Measurements from ENCODE around the gene ITGB7. TPM values are rescaled to one million over a fixed set of nuclear protein-coding genes. Genes with fewer than 3 reads are reported as not detected.

Gene ITGB7
- total RNA-seq, 6 experiments from 2014 or later: 2.9 to 8.0 (median 3.9) TPM

GRCh38 chr12:53224061-53224896 lies 17.2 kb upstream of the ITGB7 start:
- DNase-seq: no peak
- ATAC-seq: no peak
- peaks cover 0 to 6% (median 0%) of the 10 kb centered on the region in 4 donors for H3K4me1 ChIP-seq
- no peak overlapping the region for H3K4me3 ChIP-seq
- H3K27me3 ChIP-seq: no peaks in the 10 kb centered on the region
- H3K36me3 ChIP-seq: no peaks in the 10 kb centered on the region
- WGBS (ENCODE audit: insufficient coverage, low coverage, low lambda C conversion rate, missing lambda C conversion rate): 73% methylated on average over 9 of the region's 11 CpGs
- intact Hi-C loops (cut with DNase I): no loop called here
- no peaks in the 10 kb centered on the region for H3K9me3 ChIP-seq
- H3K27ac ChIP-seq: no peak overlapping the region
- TF ChIP-seq POLR2A (IDR thresholded peaks at IDR 0.05) (no peak), CTCF (IDR thresholded peaks at IDR 0.05) (no peak)

- intact Hi-C loops (cut with DNase I): no loop called here
- TF ChIP-seq POLR2A (IDR thresholded peaks at IDR 0.05) (no peak), CTCF (IDR thresholded peaks at IDR 0.05) (no peak)
- WGBS (ENCODE audit: insufficient coverage, low coverage, low lambda C conversion rate, missing lambda C conversion rate): 33% methylated on average over 3 of the region's 16 CpGs
- no peaks in the 10 kb centered on the region for H3K9me3 ChIP-seq
- H3K27me3 ChIP-seq: no peaks in the 10 kb centered on the region
- H3K27ac ChIP-seq: no peak overlapping the region
- DNase-seq (no peak), ATAC-seq (no peak)
- H3K4me1 ChIP-seq: peaks cover 0 to 6% (median 0%) of the 10 kb centered on the region in 4 donors
- H3K36me3 ChIP-seq: no peaks in the 10 kb centered on the region
- H3K4me3 ChIP-seq: no peak overlapping the region
Observed at GRCh38 chr12:53223389-53224060, 16.5 kb upstream of the ITGB7 start.

GRCh38 chr12:53222806-53223261 lies 15.8 kb upstream of the ITGB7 start:
- no peaks in the 10 kb centered on the region for H3K36me3 ChIP-seq
- H3K4me3 ChIP-seq: no peak overlapping the region
- WGBS (ENCODE audit: insufficient coverage, low coverage, low lambda C conversion rate, missing lambda C conversion rate): 60% methylated on average over 4 of the region's 4 CpGs
- intact Hi-C loops (cut with DNase I): no loop called here
- DNase-seq (no peak), ATAC-seq (no peak)
- no peaks in the 10 kb centered on the region for H3K27me3 ChIP-seq
- TF ChIP-seq POLR2A (IDR thresholded peaks at IDR 0.05): no peak
- TF ChIP-seq CTCF (IDR thresholded peaks at IDR 0.05): no peak
- peak overlapping the region in 1 of 3 donors; percentile 28 for H3K27ac ChIP-seq
- H3K4me1 ChIP-seq: peaks cover 0 to 7% (median 0%) of the 10 kb centered on the region in 4 donors
- H3K9me3 ChIP-seq: no peaks in the 10 kb centered on the region

GRCh38 chr12:53222170-53222721 lies 15.2 kb upstream of the ITGB7 start:
- intact Hi-C loops (cut with DNase I): no loop called here
- DNase-seq: no peak
- Histone ChIP-seq H3K4me3 (peak overlapping the region; percentile 49 to 63 (median 57)), H3K27ac (peak overlapping the region; percentile 21 to 93 (median 85)), H3K9me3 (no peaks in the 10 kb centered on the region), H3K36me3 (no peaks in the 10 kb centered on the region), H3K27me3 (no peaks in the 10 kb centered on the region), H3K4me1 (peaks cover 0 to 11% (median 0%) of the 10 kb centered on the region in 4 donors)
- WGBS (ENCODE audit: insufficient coverage, low coverage, low lambda C conversion rate, missing lambda C conversion rate): 20% methylated on average over 3 of the region's 5 CpGs
- ATAC-seq: no peak
- no peak for TF ChIP-seq POLR2A (IDR thresholded peaks at IDR 0.05)
- no peak for TF ChIP-seq CTCF (IDR thresholded peaks at IDR 0.05)

Data from right lobe of liver (tissue), 6 donors.